ENCODE results near the gene PSMD9.

Gene PSMD9

GRCh38 chr12:121957861-121958515 lies 69.4 kb downstream of the PSMD9 start:
- no peak for DNase-seq

DNA sequence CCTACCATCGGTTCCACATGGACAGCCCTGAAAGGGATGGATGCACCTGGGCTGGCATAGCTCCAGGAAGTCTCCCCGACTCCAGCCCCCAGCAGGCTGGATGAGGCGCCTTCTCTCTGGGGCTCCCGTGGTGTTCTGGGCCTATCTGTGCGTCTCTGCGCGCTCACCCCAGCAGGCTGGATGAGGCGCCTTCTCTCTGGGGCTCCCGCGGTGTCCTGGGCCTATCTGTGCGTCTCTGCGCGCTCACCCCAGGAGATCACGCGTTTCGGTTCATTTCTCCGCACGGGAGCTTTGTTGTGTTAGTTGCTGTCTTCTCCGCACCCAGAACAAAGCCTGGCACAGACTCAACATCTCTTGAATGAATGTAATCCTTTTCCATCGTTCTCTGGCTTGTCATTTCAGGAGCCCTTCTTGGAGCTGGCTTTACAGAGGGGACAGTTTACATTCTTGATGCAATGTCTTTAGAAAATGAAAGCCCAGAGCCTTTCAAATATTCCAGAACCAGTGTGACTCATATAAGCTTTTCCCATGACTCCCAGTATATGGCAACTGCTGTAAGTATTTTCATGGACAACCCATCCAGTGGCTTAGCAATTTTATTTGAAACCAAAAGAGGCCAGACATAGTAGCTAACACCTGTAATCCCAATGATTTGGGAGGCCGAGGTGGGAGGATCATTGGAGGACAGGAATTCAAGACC lies 70.1 kb downstream of the PSMD9 start:
- no peak for DNase-seq

DNA sequence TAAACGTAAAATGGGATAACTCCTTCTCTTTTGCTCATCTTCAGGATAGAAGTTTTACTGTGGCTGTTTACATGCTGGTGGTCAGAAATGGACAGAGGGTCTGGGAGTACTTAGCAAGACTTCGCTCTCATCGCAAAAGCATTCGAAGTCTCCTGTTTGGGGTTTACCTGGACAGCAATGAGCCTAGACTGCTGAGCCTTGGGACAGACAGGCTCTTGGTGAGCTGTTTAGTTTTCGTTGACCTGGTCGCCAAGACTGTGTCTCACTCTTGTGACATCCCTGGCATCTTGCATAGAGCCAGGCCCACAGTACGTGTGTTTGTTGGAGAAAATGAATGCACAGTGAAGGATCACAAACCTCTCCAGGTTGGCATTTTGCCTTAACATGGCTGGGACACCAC lies 72.0 kb downstream of the PSMD9 start:
- DNase-seq, result no peak

DNA sequence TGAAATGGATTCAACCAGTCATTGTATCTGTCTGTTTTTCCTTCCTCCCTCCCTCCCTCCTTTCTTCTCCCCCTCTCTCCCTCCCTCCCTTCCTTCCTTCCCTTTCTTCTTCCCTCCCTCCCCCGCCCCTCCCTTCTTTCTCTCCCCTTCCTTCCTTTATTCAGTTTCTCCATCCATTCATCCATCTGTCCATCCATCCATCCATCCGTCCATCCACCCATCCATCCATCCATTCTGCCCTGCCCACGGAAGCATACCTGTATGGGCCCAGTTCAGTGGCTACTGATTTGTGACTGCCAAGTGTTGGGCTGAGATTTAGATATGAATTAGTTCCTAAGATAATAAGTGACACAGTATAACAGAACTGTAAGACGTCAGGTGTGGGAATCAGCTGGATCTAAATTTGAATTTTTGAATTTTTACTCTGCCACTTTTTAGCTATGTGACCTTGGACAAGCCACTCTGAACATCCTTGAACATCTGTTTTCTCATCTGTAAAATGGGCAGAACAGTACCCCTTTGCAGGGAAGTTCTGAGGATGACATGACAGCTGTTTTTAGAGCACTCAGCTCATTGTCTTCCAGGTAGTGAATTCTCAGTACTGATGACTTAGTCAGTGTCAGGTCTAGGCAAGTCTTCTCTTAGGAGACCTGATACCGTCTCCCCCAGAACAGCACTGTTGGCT lies 72.7 kb downstream of the PSMD9 start:
- DNase-seq, result no peak

GRCh38 chr12:121963341-121964018 lies 74.9 kb downstream of the PSMD9 start:
- DNase-seq, result no peak

DNA sequence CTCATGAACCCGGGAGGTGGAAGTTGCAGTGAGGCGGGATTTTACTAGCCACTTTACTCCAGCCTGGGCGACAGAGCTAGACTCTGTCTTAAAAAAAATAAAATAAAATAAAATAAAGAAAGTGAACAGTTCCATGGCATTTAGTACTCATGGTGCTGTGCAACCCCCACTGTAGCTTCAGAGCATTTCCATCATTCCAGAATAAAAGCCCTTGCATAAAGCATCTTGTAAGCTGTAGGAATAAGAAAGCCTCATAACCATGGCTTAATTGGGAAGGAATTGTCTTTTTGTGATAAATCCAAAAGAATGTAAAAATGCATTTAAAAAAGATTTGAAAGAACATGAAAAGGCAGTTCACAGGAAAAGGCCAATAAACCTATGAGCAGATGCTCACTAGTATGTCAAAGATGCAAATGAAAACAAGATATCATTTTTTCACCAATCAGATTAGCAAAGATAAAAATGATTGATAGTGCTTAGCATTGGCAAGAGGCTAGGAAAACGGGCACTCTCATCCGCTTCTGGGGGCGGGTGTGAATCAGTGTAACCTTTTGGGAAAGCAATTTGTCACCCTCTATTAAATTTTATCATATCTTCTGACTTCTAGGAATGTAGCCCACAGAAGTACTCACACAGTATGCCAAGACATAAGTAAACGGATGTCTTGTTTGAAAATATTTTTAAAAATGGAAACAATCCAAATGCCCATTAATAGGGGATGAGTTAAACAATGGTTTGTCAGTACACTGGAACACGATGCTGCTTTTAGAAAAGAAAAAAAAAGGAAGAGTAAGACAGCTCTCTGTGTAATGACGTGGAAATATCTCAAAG lies 76.4 kb downstream of the PSMD9 start:
- no peak for DNase-seq

GRCh38 chr12:121966959-121967358 lies 78.4 kb downstream of the PSMD9 start:
- DNase-seq, result no peak
